ENCODE measurements around the gene WNT10A.

WNT10A gene

GRCh38 chr2:218837495-218837894 lies 43.2 kb upstream of the WNT10A start:
- TF ChIP-seq SIN3A (IDR thresholded peaks at IDR 0.05; ENCODE audit: borderline replicate concordance, insufficient read depth, low read length) (no peak), POLR2AphosphoS5 (IDR thresholded peaks at IDR 0.05; ENCODE audit: low read depth, low read length) (no peak), TAF1 (IDR thresholded peaks at IDR 0.05; ENCODE audit: borderline replicate concordance, insufficient read depth, low read length) (no peak), FOXP2 (optimal IDR thresholded peaks at IDR 0.05; ENCODE audit: borderline replicate concordance, extremely low read depth, extremely low read length, insufficient read depth) (no peak)
- TF ChIP-seq, protein P1, sequence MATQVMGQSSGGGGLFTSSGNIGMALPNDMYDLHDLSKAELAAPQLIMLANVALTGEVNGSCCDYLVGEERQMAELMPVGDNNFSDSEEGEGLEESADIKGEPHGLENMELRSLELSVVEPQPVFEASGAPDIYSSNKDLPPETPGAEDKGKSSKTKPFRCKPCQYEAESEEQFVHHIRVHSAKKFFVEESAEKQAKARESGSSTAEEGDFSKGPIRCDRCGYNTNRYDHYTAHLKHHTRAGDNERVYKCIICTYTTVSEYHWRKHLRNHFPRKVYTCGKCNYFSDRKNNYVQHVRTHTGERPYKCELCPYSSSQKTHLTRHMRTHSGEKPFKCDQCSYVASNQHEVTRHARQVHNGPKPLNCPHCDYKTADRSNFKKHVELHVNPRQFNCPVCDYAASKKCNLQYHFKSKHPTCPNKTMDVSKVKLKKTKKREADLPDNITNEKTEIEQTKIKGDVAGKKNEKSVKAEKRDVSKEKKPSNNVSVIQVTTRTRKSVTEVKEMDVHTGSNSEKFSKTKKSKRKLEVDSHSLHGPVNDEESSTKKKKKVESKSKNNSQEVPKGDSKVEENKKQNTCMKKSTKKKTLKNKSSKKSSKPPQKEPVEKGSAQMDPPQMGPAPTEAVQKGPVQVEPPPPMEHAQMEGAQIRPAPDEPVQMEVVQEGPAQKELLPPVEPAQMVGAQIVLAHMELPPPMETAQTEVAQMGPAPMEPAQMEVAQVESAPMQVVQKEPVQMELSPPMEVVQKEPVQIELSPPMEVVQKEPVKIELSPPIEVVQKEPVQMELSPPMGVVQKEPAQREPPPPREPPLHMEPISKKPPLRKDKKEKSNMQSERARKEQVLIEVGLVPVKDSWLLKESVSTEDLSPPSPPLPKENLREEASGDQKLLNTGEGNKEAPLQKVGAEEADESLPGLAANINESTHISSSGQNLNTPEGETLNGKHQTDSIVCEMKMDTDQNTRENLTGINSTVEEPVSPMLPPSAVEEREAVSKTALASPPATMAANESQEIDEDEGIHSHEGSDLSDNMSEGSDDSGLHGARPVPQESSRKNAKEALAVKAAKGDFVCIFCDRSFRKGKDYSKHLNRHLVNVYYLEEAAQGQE (IDR thresholded peaks at IDR 0.05; ENCODE audit: insufficient read depth in 1 of 2, low read depth in 2 of 2, low read length in 2 of 2) = no peak

GRCh38 chr2:218839430-218839829 lies 41.2 kb upstream of the WNT10A start:
- TF ChIP-seq TAF1 (IDR thresholded peaks at IDR 0.05; ENCODE audit: borderline replicate concordance, insufficient read depth, low read length) = no peak
- TF ChIP-seq SIN3A (IDR thresholded peaks at IDR 0.05; ENCODE audit: borderline replicate concordance, insufficient read depth, low read length) = no peak
- TF ChIP-seq POLR2AphosphoS5 (IDR thresholded peaks at IDR 0.05; ENCODE audit: low read depth, low read length) = no peak
- TF ChIP-seq FOXP2 (optimal IDR thresholded peaks at IDR 0.05; ENCODE audit: borderline replicate concordance, extremely low read depth, extremely low read length, insufficient read depth) = no peak
- TF ChIP-seq, protein P1 (IDR thresholded peaks at IDR 0.05; ENCODE audit: insufficient read depth in 1 of 2, low read depth in 2 of 2, low read length in 2 of 2) = no peak

DNA sequence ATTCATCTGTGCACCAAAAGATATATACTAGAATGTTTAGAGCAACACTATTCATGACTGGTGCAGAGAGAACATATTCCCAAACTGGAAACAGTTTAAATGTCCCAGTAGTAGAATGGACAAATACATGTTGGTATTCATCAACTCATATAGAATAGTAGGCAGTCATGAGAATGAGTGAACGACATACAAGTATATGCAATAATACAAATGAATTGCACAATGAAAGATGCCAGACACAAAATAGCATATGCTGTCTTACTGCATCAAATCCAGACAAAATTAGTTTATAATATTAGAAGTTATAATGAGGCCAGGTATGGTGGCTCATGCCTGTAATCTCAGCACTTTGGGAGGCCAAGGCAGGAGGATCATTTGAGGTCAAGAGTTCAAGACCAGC lies 40.8 kb upstream of the WNT10A start:
- TF ChIP-seq, protein P1 (IDR thresholded peaks at IDR 0.05; ENCODE audit: insufficient read depth in 1 of 2, low read depth in 2 of 2, low read length in 2 of 2) = no peak
- TF ChIP-seq FOXP2 (optimal IDR thresholded peaks at IDR 0.05; ENCODE audit: borderline replicate concordance, extremely low read depth, extremely low read length, insufficient read depth) = no peak
- no peak for TF ChIP-seq POLR2AphosphoS5 (IDR thresholded peaks at IDR 0.05; ENCODE audit: low read depth, low read length)

GRCh38 chr2:218849721-218850120 lies 30.9 kb upstream of the WNT10A start:
- TF ChIP-seq TAF1 (IDR thresholded peaks at IDR 0.05; ENCODE audit: borderline replicate concordance, insufficient read depth, low read length) (no peak), POLR2AphosphoS5 (IDR thresholded peaks at IDR 0.05; ENCODE audit: low read depth, low read length) (no peak), SIN3A (IDR thresholded peaks at IDR 0.05; ENCODE audit: borderline replicate concordance, insufficient read depth, low read length) (no peak), FOXP2 (optimal IDR thresholded peaks at IDR 0.05; ENCODE audit: borderline replicate concordance, extremely low read depth, extremely low read length, insufficient read depth) (no peak)
- TF ChIP-seq, protein P1 (IDR thresholded peaks at IDR 0.05; ENCODE audit: insufficient read depth in 1 of 2, low read depth in 2 of 2, low read length in 2 of 2) = no peak

DNA sequence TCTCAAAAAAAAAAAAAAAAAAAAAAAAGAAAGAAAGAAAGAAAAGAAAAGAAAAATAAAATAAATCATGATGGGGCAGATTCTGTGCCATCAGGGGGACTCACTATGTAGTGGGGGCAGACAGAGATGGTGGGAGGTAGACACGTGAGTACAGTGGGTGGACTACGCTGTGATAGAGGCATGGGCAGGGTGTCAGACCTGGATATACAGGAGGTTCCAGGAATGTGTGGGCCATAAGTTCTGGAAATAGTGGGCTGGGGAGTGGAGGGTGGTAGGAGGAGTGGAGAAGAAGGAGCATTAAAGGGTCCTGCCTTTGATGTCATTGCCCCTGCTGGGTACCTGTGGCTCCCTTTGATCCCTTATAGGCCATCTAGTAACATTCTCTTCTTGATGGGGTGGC lies 29.9 kb upstream of the WNT10A start:
- no peak for TF ChIP-seq POLR2AphosphoS5 (IDR thresholded peaks at IDR 0.05; ENCODE audit: low read depth, low read length)
- TF ChIP-seq, protein P1 (IDR thresholded peaks at IDR 0.05; ENCODE audit: insufficient read depth in 1 of 2, low read depth in 2 of 2, low read length in 2 of 2) = no peak
- TF ChIP-seq TAF1 (IDR thresholded peaks at IDR 0.05; ENCODE audit: borderline replicate concordance, insufficient read depth, low read length) = no peak
- TF ChIP-seq SIN3A (IDR thresholded peaks at IDR 0.05; ENCODE audit: borderline replicate concordance, insufficient read depth, low read length) = no peak
- no peak for TF ChIP-seq FOXP2 (optimal IDR thresholded peaks at IDR 0.05; ENCODE audit: borderline replicate concordance, extremely low read depth, extremely low read length, insufficient read depth)

All from PFSK-1 (cell line).